Stimulated activated naive CD8-positive, alpha-beta T cell treated with anti-CD3 and anti-CD28 coated beads, Interleukin-15, Interleukin-2, amounts not matched to agents 100 ng/mL and 50 ng/mL, for 24 hours (primary cell): ENCODE measurements around the gene DMXL1.
"Not testable (repeated sequence)": the region's sequence is repeated elsewhere in the genome, so short reads cannot be mapped to it uniquely, and the experiment has no call there.

Experiments
- H3K27ac Mint-ChIP-seq: one replicate; pipeline ENCODE4 v1.8.0; 2021; ENCODE audit warnings: mild to moderate bottlenecking, mixed read lengths
- H3K27me3 Mint-ChIP-seq: one replicate; pipeline ENCODE4 v1.8.0; 2021; ENCODE audit warnings: mixed read lengths
- H3K36me3 Mint-ChIP-seq: one replicate; pipeline ENCODE4 v1.8.0; 2021; ENCODE audit warnings: low read depth, mixed read lengths
- H3K4me1 Mint-ChIP-seq: one replicate; pipeline ENCODE4 v1.8.0; 2021; ENCODE audit warnings: low read depth, mixed read lengths
- H3K4me3 Mint-ChIP-seq: one replicate; pipeline ENCODE4 v1.8.0; 2021; ENCODE audit warnings: mild to moderate bottlenecking, mixed read lengths
- H3K9me3 Mint-ChIP-seq: one replicate; pipeline ENCODE4 v1.8.0; 2021; ENCODE audit warnings: mixed read lengths

Gene DMXL1

GRCh38 chr5:119239119-119239417 lies 168.2 kb downstream of the DMXL1 start:
- H3K27me3 Mint-ChIP-seq, result no peaks in the 10 kb centered on the region
- H3K36me3 Mint-ChIP-seq, result peaks cover 26% of the 10 kb centered on the region
- H3K9me3 Mint-ChIP-seq, result no peaks in the 10 kb centered on the region
- peaks cover 28% of the 10 kb centered on the region for H3K4me1 Mint-ChIP-seq
- peak overlapping the region; percentile 24 for H3K4me3 Mint-ChIP-seq
- H3K27ac Mint-ChIP-seq, result no peak overlapping the region

DNA sequence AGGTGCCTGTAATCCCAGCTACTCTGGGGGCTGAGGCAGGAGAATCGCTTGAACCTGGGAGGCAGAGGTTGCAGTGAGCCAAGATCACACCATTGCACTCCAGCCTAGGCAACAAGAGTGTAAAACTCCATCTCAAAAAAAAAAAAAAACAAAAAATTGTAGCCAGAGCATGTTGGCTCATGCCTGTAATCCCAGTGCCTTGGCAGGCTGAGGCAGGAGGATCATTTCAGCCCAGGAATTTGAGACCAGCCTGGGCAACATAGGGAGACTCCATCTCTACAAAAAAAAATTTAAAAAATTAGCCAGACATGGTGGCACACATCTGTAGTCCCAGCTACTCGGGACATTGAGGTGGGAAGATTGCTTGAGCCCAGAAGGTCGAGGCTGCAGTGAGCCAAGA lies 168.9 kb downstream of the DMXL1 start:
- peaks cover 28% of the 10 kb centered on the region for H3K4me1 Mint-ChIP-seq
- H3K27ac Mint-ChIP-seq, H3K4me3 Mint-ChIP-seq, H3K27me3 Mint-ChIP-seq, H3K9me3 Mint-ChIP-seq: not testable (repeated sequence)
- H3K36me3 Mint-ChIP-seq, result peaks cover 20% of the 10 kb centered on the region

GRCh38 chr5:119243888-119244287 lies 173.0 kb downstream of the DMXL1 start:
- Mint-ChIP-seq H3K27me3 (no peaks in the 10 kb centered on the region), H3K36me3 (peaks cover 22% of the 10 kb centered on the region), H3K4me1 (peaks cover 5% of the 10 kb centered on the region), H3K4me3 (no peak overlapping the region), H3K9me3 (no peaks in the 10 kb centered on the region), H3K27ac (no peak overlapping the region)

DNA sequence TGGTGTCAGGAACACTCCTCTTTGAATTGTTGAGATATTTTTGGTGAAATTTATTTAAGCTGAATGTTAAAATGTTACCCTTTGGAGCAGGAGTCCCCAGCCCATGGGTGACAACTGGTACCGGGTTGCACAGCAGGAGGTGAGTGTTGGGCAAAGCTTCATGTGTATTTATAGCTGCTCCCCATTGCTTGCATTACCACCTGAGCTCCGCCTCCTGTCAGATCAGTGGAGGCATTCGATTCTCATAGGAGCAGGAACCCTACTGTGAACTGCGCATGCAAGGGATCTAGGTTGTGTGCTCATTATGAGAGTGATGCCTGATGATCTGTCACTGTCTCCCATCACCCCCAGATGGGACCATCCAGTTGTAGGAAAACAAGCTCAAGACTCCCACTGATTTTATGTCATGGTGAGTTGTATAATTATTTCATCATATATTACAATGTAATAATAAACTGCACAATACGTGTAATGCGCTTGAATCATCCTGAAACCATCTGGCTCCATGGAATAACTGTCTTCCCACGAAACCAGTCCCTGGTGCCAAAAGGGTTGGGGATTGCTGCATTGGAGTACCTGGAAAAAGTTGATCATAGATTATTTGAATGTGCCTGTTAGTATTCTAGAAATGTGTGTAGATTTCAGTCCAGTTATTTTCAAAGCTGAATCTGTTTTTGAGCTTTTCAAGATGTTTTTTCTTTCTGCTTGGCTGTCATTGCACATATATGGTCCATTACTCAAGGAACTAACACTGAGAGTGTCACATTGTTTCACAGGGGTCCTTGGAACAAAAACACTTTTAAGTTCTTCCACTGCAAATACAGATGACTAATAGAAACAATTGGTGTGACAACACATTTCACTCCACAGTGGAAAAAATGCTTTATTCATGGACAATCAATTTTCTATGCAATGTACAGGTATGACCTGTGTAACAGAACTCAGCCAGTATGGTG lies 180.3 kb downstream of the DMXL1 start:
- H3K4me3 Mint-ChIP-seq, result no peak overlapping the region
- H3K36me3 Mint-ChIP-seq, result peaks cover 29% of the 10 kb centered on the region
- peaks cover 16% of the 10 kb centered on the region for H3K9me3 Mint-ChIP-seq
- peaks cover 28% of the 10 kb centered on the region for H3K4me1 Mint-ChIP-seq
- H3K27ac Mint-ChIP-seq, result peak overlapping the region; percentile 63
- no peaks in the 10 kb centered on the region for H3K27me3 Mint-ChIP-seq

- H3K4me1 Mint-ChIP-seq, result peaks cover 26% of the 10 kb centered on the region
- no peaks in the 10 kb centered on the region for H3K27me3 Mint-ChIP-seq
- H3K4me3 Mint-ChIP-seq, result no peak overlapping the region
- H3K9me3 Mint-ChIP-seq, result peaks cover 35% of the 10 kb centered on the region
- no peak overlapping the region for H3K27ac Mint-ChIP-seq
- H3K36me3 Mint-ChIP-seq, result peaks cover 28% of the 10 kb centered on the region
Measured at GRCh38 chr5:119255571-119256356, 184.9 kb downstream of the DMXL1 start.

- peaks cover 18% of the 10 kb centered on the region for H3K36me3 Mint-ChIP-seq
- H3K27ac Mint-ChIP-seq, result no peak overlapping the region
- no peak overlapping the region for H3K4me3 Mint-ChIP-seq
- peaks cover 37% of the 10 kb centered on the region for H3K9me3 Mint-ChIP-seq
- H3K4me1 Mint-ChIP-seq, result peaks cover 13% of the 10 kb centered on the region
- no peaks in the 10 kb centered on the region for H3K27me3 Mint-ChIP-seq
Measured at GRCh38 chr5:119257613-119258012, 186.7 kb downstream of the DMXL1 start.

DNA sequence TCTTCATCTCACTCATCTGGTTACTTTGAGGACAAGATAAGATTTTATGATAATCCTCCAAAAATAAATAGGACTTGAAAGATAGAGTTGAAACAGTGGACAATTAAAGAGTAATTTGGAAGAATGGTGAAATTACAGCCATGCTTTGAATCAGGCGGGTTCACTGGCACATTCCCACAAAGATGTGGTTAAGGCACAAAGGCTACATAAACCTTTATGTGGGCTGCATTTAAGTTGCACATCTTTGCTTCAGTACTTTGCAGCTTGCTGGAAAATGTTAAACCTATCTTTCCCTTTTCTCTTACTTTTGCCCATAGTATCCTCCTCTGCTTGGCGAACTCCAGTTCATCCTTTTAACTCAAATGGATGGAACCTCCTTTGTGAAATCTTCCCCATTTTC lies 192.8 kb downstream of the DMXL1 start:
- peaks cover 29% of the 10 kb centered on the region for H3K4me1 Mint-ChIP-seq
- peaks cover 27% of the 10 kb centered on the region for H3K9me3 Mint-ChIP-seq
- H3K36me3 Mint-ChIP-seq, result peaks cover 13% of the 10 kb centered on the region
- H3K4me3 Mint-ChIP-seq, result no peak overlapping the region
- no peaks in the 10 kb centered on the region for H3K27me3 Mint-ChIP-seq
- H3K27ac Mint-ChIP-seq, result no peak overlapping the region

GRCh38 chr5:119264186-119264585 lies 193.3 kb downstream of the DMXL1 start:
- Mint-ChIP-seq H3K36me3 (peaks cover 13% of the 10 kb centered on the region), H3K27me3 (no peaks in the 10 kb centered on the region), H3K4me1 (peaks cover 29% of the 10 kb centered on the region), H3K9me3 (peaks cover 23% of the 10 kb centered on the region), H3K4me3 (no peak overlapping the region), H3K27ac (no peak overlapping the region)

- no peaks in the 10 kb centered on the region for H3K27me3 Mint-ChIP-seq
- peaks cover 10% of the 10 kb centered on the region for H3K9me3 Mint-ChIP-seq
- H3K36me3 Mint-ChIP-seq, result peaks cover 12% of the 10 kb centered on the region
- peak overlapping the region; percentile 96 for H3K27ac Mint-ChIP-seq
- H3K4me3 Mint-ChIP-seq, result peak overlapping the region; percentile 98
- H3K4me1 Mint-ChIP-seq, result peaks cover 60% of the 10 kb centered on the region
Measured at GRCh38 chr5:119267958-119268386, 197.1 kb downstream of the DMXL1 start.

DNA sequence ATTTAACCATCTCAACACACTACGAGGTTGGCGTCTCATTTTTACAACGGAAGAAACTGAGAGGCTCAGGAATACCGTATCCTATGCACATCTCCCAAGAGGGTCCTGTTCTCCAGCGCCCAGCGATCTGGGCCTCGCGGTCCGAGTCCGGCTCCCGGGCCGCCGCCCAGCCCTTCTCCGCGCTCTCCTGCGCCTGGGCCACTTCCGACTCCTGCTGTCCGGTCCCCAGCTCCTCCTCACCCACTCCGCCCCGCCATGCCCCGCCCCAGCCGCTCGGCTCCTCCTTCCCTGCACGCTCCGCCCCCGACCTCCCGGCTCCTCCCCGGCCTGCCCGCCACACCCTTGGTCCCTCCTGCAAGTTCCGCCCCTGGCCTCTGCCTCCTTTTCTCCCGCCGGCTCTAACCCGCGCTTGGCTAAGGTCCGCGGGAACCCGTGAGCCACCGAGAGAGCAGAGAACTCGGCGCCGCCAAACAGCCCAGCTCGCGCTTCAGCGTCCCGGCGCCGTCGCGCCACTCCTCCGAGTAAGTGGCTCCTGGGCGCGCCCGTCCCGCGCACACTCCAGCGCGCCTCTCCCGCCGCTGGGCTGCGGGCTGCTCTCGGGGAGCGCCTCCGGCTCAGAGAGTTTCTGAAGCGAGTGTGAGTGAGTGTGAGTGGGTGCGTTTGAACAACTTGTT lies 197.6 kb downstream of the DMXL1 start:
- peaks cover 65% of the 10 kb centered on the region for H3K4me1 Mint-ChIP-seq
- H3K27ac Mint-ChIP-seq, result peak overlapping the region; percentile 96
- peak overlapping the region; percentile 98 for H3K4me3 Mint-ChIP-seq
- H3K36me3 Mint-ChIP-seq, result peaks cover 8% of the 10 kb centered on the region
- H3K27me3 Mint-ChIP-seq, result no peaks in the 10 kb centered on the region
- peaks cover 5% of the 10 kb centered on the region for H3K9me3 Mint-ChIP-seq

DNA sequence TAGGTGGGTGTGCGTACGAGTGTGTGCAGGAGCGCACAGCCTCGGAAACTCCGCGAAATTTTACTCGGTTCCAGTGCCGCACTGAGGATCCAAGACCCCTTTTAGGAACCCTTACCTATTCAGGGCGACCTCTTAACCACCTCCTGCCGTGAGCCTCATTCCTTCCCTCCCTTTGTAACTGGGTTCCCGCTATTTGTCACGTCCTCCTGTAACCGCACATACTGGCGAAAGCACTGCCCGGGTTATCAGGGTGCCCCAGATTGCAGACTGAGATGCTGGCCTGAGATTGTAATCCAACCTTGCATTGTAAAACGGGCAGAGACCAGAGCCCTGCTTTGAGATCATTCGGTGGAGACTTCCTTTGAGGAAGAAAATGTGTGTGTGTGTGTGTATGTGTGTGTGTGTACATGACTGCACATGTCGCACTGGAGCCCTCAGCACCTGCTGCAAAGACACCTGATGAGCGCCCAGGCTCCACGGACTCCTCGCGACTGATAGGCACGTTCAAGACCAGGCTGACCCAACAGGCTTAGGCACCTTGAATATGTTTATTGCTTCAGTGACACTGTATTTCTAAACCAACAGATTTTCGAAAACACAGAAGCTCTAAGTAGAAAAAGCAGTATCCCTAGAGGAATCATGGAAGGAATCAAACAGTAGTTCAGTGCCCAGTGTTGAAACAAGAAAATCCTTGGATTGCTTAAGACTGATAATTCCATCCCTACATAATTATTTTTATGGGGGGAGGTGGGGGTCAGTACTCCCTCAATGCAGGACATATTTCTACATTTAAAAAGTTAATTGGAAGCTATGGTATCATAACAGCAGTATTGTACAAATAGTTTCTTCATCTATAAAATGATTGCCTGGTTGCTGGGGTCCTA lies 198.4 kb downstream of the DMXL1 start:
- Mint-ChIP-seq H3K36me3 (peaks cover 12% of the 10 kb centered on the region), H3K27ac (peak overlapping the region; percentile 96), H3K9me3 (no peaks in the 10 kb centered on the region), H3K4me3 (peak overlapping the region; percentile 98), H3K27me3 (no peaks in the 10 kb centered on the region), H3K4me1 (peaks cover 67% of the 10 kb centered on the region)

DNA sequence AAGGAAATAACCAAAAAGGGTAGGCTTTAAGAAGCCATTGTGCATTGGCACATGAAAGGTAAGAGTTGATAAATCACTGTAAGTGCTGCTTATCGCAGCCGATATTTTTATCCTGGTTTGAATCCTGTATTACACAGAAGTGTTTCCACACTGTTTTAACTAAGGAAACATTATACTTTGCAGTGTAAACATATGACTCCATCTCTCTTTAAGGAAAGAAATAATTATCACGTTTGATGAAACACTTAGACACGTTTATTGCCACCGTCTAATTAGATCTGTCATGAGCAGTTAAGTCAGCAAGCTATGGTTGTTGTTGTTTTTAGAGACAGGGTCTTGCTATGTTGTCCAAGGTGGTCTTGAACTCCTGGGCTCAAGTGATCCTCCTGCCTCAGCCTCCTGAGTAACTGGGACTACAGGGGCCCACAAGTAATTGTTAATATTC lies 199.3 kb downstream of the DMXL1 start:
- Mint-ChIP-seq H3K27ac (peak overlapping the region; percentile 96), H3K27me3 (no peaks in the 10 kb centered on the region), H3K36me3 (peaks cover 13% of the 10 kb centered on the region), H3K4me3 (peak overlapping the region; percentile 98), H3K9me3 (no peaks in the 10 kb centered on the region), H3K4me1 (peaks cover 75% of the 10 kb centered on the region)

GRCh38 chr5:119270960-119271757 lies 200.3 kb downstream of the DMXL1 start:
- Mint-ChIP-seq H3K36me3 (peaks cover 17% of the 10 kb centered on the region), H3K27ac (peak overlapping the region; percentile 97), H3K4me3 (peak overlapping the region; percentile 98), H3K4me1 (peaks cover 78% of the 10 kb centered on the region), H3K27me3 (no peaks in the 10 kb centered on the region), H3K9me3 (no peaks in the 10 kb centered on the region)
